Inflammatory macrophage (primary cell): ENCODE results near the gene VEZT.
A peak's percentile ranks its signal among the peaks of the same experiment; 100 is the strongest.
"Not testable (repeated sequence)": the region's sequence is repeated elsewhere in the genome, so short reads cannot be mapped to it uniquely, and the experiment has no call there.

Experiments
- DNase-seq, 2 donors: peaks; one replicate each; pipeline ENCODE4 v3.0.0-alpha.2; 2020 to 2022
- total RNA-seq, 18 experiments: gene quantifications; one replicate each; lab custom pipeline; 2026; ENCODE audit warnings: mixed read lengths in 6 of 18, inconsistent platforms in 2 of 18; lab: John Stamatoyannopoulos, UW

VEZT gene, protein sequence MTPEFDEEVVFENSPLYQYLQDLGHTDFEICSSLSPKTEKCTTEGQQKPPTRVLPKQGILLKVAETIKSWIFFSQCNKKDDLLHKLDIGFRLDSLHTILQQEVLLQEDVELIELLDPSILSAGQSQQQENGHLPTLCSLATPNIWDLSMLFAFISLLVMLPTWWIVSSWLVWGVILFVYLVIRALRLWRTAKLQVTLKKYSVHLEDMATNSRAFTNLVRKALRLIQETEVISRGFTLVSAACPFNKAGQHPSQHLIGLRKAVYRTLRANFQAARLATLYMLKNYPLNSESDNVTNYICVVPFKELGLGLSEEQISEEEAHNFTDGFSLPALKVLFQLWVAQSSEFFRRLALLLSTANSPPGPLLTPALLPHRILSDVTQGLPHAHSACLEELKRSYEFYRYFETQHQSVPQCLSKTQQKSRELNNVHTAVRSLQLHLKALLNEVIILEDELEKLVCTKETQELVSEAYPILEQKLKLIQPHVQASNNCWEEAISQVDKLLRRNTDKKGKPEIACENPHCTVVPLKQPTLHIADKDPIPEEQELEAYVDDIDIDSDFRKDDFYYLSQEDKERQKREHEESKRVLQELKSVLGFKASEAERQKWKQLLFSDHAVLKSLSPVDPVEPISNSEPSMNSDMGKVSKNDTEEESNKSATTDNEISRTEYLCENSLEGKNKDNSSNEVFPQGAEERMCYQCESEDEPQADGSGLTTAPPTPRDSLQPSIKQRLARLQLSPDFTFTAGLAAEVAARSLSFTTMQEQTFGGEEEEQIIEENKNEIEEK
- total RNA-seq, result 52.2 to 83.0 (median 62.2) reads per million in 18 experiments

GRCh38 chr12:95217377-95218149 lies at the start of gene VEZT, which contains the start of gene FGD6:
VEZT (plus strand) TSS chr12:95217807; CDS start chr12:95217851, 44 bp downstream.
FGD6 (minus strand) TSS chr12:95217467; CDS start chr12:95217240, 227 bp downstream.
- peak; percentile 100 for DNase-seq

DNA sequence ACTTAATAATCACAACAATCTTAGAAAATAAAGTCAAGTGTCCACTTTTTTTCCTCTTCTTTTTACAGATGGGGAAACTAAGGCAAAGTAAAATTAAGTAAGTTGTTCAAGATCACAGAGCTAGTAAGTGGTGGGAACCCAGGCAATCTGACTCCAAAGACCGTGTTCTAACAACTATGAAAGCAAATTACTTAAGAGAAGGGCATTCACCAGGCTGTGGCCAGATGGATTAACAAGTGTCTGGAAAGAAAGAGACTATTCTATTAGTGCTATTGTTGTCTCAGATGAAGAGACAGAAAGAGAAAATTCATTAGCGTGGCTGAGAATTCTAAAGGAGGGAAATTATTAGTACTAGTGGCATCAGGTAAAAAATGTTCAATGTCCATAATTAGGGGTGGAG lies 48.9 kb upstream of the VEZT start:
- no peak for DNase-seq

DNA sequence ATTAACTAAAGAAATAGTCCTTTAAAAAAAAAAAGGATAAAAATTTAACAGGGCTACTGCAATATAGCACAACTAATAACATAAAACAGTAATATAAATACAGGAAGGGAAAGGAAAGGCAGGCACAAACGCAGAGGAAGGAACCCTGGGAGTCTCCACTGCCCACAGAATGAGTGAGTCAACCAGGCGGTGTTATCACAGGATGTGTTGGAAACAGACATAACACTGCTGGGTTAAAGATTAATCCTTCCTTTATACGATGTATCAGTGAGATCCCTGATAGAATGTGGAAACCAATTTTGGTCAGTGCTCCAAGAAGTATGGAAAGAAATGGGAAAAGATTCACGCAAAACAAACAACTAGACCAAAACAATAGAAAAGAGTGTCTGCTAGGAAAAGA lies 48.2 kb upstream of the VEZT start:
- peak; percentile 76 to 86 for DNase-seq

GRCh38 chr12:95173392-95174251 lies 44.0 kb upstream of the VEZT start:
- peak in 1 of 2 donors; percentile 30 for DNase-seq

DNA sequence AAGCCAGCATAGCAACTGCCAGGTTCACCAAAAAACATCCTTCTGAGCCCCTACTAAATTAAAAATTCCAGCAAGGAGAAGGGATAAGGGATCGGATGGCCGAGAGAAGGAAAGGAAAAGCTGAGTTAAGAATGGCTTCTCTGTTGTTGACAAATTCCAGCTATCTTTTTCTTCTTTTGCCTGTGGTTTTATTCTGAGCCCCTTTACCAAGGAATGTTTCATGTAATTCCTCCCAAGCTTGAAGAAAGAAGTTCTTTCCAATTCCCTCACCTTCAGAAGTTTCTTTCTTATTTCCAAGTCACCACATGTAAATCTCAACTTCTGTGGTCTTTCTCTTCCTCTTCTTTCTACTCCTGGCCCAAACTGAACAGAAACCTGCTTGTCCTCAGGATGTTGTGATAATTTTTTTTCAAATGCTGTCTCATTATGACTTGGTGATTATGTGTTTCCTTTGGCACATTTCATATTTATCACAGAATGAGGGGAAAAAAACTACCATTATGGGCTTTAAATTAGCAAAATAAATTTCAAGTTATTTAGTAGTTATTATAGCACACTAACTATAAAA lies 40.3 kb upstream of the VEZT start:
- no peak for DNase-seq

- DNase-seq, result no peak
These were observed 39.5 kb upstream of the VEZT start for GRCh38 chr12:95178136-95178535.

GRCh38 chr12:95179011-95179410 lies 38.6 kb upstream of the VEZT start:
- DNase-seq, result no peak

DNA sequence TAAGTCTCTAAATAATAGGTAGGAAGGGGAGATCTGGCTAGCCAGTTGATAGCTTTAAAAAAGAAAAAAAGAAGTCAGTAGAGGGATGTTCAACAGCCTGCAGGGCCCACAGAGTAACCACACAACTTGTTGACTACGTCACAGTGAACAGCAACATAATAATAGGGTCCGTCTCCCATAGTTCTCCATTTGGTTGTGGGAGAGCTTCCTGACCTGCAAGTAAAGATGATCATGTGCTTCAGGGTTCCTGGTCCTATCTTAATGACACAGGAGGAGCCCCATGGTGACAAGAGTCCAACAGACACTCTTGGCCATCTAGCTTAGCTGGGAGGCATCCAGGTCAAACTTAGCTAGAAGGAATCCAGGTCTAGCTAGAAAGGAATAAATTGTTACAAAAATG lies 36.5 kb upstream of the VEZT start:
- peak; percentile 54 to 68 for DNase-seq

DNA sequence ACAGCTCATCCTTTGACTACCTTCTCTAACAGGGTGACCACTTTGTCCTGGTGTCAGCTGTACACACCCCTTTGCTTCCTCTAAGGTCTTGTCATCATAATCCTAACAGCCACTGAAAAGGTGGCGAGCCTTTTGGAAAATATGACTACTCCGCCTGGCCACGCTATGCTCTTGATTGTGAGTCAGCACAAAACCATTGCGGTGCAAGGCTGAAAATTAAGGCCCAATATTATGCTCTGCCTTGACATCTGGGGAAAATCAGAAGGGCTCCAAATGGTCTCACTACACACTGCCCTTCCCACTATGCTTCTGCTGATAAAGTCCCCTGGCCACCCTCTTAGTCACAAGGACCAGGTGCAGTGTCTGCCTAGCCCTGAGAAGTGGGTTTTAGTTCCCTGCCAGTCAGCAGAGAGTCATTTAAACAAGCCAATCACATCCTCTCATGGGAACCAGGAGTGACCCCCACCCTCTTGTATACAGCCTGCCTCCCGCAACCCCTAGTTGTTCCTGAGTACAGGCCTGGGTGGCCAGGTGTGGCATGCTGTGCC lies 34.7 kb upstream of the VEZT start:
- DNase-seq, result no peak

DNA sequence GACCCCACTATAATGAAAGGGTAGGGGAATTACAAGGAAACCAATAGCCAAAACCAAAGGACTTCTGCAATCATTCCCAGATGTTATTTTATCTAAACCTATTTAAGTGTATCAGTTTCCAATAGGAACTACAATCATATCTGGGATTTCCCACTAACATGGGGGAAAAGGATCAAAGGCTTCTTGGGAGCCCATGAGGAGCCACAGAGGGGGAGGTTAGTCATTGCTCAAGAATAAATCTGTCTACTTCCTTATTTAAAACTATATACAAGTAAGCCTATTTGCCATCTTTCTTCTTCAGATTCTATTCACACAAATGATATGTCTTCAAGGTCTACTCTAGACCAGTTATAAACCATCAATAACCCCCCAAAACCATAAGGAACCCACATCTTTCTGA lies 33.5 kb upstream of the VEZT start:
- DNase-seq, result peak; percentile 51 to 57

- peak; percentile 19 to 44 for DNase-seq
These were observed 32.5 kb upstream of the VEZT start for GRCh38 chr12:95185072-95185471.

DNA sequence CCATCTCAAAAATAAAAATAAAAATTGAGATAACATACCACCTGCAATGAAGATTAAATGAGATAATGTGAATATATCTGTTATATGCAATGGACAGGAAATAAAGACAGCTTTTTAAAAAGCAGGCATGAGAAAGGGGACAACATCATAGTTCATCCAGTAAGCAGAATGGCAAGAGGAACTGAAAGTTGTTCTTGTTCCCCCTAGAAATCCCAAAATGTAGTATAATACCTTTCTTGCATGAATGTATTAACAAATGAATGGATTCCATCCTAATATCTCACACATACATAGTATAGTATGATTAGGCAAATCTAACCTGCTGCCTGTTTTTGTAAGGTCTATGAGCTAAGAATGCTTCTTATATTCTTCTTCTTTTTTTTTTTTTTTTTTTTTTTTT lies 31.8 kb upstream of the VEZT start:
- DNase-seq, result peak; percentile 25 to 64

DNA sequence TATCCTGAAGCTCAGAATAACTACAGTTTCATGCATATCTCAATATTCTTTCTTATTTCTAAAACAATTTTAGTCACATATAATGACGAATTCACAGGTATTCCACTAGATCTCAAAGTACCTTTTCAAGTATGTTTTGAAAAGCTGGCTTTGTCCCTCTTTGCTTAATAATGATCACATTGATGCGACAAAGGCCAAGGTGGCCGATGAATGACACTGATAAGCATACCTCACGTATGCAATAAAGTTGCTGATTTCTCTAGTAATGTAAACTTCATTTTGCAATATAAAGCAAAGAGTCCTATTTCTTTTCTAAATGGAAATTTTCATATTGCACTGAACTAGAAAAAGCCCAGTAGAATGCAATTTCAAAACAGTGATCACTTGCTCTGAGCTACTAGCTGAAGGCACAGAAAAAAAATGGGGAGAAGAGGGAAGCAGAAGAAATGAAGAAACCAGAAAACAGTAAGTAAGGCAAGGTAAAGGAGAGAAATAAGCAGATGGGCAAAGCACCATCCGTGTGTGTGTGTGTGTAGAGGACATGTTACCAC lies 29.7 kb upstream of the VEZT start:
- DNase-seq, result peak; percentile 24 to 30

- DNase-seq, result no peak
These were observed 26.4 kb upstream of the VEZT start for GRCh38 chr12:95191060-95191696.

GRCh38 chr12:95192271-95192670 lies 25.3 kb upstream of the VEZT start:
- DNase-seq, result no peak

GRCh38 chr12:95193139-95193538 lies 24.5 kb upstream of the VEZT start:
- no peak for DNase-seq

- no peak for DNase-seq
These were observed 22.5 kb upstream of the VEZT start for GRCh38 chr12:95195122-95195521.

DNA sequence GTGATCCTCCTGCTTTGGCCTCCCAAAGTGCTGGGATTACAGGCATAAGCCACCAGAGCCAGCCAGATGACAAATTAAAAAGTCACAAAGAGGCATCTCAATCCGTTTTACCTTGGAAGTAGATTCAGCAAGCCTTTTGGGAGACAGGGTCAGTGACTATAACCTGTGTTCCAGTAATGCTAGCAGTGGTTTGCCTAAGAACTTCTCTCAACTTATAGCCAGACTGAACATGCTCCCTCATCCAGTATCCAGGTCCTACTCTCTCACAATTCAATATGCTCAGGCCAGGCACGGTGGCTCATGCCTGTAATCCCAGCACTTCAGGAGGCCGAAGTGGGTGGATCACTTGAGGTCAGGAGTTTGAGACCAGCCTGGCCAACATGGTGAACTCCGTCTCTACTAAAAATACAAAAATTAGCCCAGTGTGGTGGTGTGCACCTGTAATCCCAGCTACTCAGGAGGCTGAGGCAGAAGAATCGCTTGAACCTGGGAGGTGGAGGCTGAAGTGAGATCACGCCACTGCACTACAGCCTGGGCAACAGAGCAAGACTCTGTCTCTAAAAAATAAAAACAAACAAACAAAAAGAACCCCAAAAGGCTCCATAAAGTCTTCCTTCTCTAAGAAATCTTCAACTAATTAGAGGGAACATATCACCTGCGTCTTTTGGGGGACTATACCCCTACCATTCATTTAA lies 20.6 kb upstream of the VEZT start:
- DNase-seq, result not testable (repeated sequence)

DNA sequence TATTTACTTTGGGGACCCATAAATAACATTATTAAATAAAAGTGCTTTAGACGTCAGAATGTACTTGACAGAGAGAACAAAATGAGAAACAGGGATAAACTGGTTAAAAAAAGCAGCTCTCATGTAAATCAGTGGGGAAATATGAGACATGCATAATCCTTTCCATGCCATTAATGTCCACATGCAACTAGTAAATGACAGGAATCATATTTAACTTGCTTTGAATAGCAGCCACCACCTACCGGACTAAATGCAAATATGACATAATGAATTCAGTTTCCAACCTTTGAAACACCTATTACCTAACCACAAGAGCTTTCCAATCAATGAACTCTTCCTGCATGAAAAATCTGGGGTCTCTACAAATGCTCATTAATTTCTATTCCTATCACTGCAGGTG lies 20.0 kb upstream of the VEZT start:
- DNase-seq, result no peak

DNA sequence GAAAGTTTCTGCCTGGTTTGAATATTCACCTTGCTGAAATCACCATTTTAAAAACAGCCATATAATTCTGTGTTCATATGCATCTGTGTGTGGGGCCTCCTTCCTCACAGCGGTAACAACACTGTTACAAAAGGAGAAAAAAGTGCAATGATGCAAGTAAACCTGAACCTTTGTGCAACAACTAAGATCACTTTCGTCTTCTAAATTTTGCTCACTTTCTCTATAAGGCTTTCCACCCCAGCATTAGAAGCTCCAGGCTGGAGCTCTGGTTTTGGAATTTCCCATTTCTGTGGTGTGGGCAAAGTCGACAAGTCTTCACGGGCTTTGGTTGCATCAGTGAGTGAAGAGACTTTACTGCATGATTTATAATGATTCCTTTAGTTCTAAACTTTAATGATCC lies 18.7 kb upstream of the VEZT start:
- DNase-seq, result peak; percentile 39 to 68
